ENCODE data around the gene NNMT. TPM values are rescaled to one million over a fixed set of nuclear protein-coding genes. Genes with fewer than 3 reads are reported as not detected.

Gene NNMT
- total RNA-seq, 1 experiment from 2014 or later = not detected

- no peaks in the 10 kb centered on the region for H3K79me2 ChIP-seq (ENCODE audit: insufficient read depth, low read length)
- no peak overlapping the region for H4K5ac ChIP-seq (ENCODE audit: insufficient read length, low read depth, low read length)
- H3K27ac Mint-ChIP-seq = no peak overlapping the region
- no peaks in the 10 kb centered on the region for H3K36me3 Mint-ChIP-seq (ENCODE audit: insufficient read depth in 1 of 3, low read depth in 3 of 3)
- no peak overlapping the region for H3K4me3 Mint-ChIP-seq
- H2AFZ ChIP-seq (ENCODE audit: low read length) = no peak overlapping the region
- no peaks in the 10 kb centered on the region for H4K20me1 ChIP-seq (ENCODE audit: control insufficient read depth, insufficient read depth, insufficient read length)
- H3K4me2 ChIP-seq (ENCODE audit: insufficient read depth, insufficient read length, low read length) = no peak overlapping the region
- H3K4me1 Mint-ChIP-seq = no peaks in the 10 kb centered on the region
- no peak overlapping the region for H3K23ac ChIP-seq (ENCODE audit: insufficient read length, low read depth, low read length)
- no peaks in the 10 kb centered on the region for H3K27me3 Mint-ChIP-seq (ENCODE audit: low read depth)
- H3T11ph ChIP-seq (ENCODE audit: low read length) = no peak overlapping the region
- no peak overlapping the region for H2BK12ac ChIP-seq (ENCODE audit: insufficient read length, low read depth, low read length)
- H3K27me3 ChIP-seq (ENCODE audit: insufficient read depth, low read length) = no peaks in the 10 kb centered on the region
- H4K91ac ChIP-seq (ENCODE audit: insufficient read length, low read depth, low read length) = no peak overlapping the region
- H3K56ac ChIP-seq (ENCODE audit: insufficient read length, low read depth, low read length) = no peak overlapping the region
- no peak overlapping the region for H2BK120ac ChIP-seq (ENCODE audit: low read depth, low read length, poor library complexity, severe bottlenecking)
- H2AK5ac ChIP-seq (ENCODE audit: insufficient read length, low read length) = no peak overlapping the region
- H3K4ac ChIP-seq (ENCODE audit: low read depth, low read length) = no peak overlapping the region
- no peak overlapping the region for H3K9ac ChIP-seq (ENCODE audit: extremely low read depth, insufficient read length, low read length)
- DNase-seq = no peak
- no peak overlapping the region for H2BK20ac ChIP-seq (ENCODE audit: low read depth, low read length, poor library complexity, severe bottlenecking)
- H3K27ac ChIP-seq (ENCODE audit: insufficient read length, low read depth, low read length) = no peak overlapping the region
- no peaks in the 10 kb centered on the region for H3K9me3 Mint-ChIP-seq
- no peaks in the 10 kb centered on the region for H3K9me3 ChIP-seq (ENCODE audit: control insufficient read depth, low read depth, low read length)
- no peaks in the 10 kb centered on the region for H3K79me1 ChIP-seq (ENCODE audit: insufficient read depth, low read depth, low read length, poor library complexity, severe bottlenecking)
- no peaks in the 10 kb centered on the region for H3K4me1 ChIP-seq (ENCODE audit: insufficient read depth, low read length)
- H4K8ac ChIP-seq (replicated peaks; ENCODE audit: insufficient read length, low read depth, low read length) = no peak overlapping the region
- no peak overlapping the region for H3K18ac ChIP-seq (ENCODE audit: insufficient read length, low read depth, low read length)
- TF ChIP-seq CTCF (conservative IDR thresholded peaks at IDR 0.05) = no peak
- no peak overlapping the region for H3K14ac ChIP-seq (ENCODE audit: insufficient read depth, low read length)
- no peak overlapping the region for H2BK15ac ChIP-seq (ENCODE audit: low read depth, low read length)
- no peak overlapping the region for H2BK5ac ChIP-seq (ENCODE audit: insufficient read length, low read length)
- no peaks in the 10 kb centered on the region for H3K23me2 ChIP-seq (ENCODE audit: insufficient read length, low read depth, low read length, poor library complexity, severe bottlenecking)
Measured at GRCh38 chr11:114359342-114359741, 63.1 kb downstream of the NNMT start.
